Left colon (tissue), 2 donors: ENCODE measurements around the gene DIO2. TPM values are rescaled to one million over a fixed set of nuclear protein-coding genes. Genes with fewer than 3 reads are reported as not detected.

Source experiments
- ATAC-seq: fragments of 200-7000 bp; cut with Tn5 transposase; one replicate; pipeline ENCODE4 v1.9.1; 2020; ENCODE audit warnings: mild to moderate bottlenecking, moderate library complexity
- DNase-seq, 2 donors: peaks; one replicate each; pipeline ENCODE4 v3.0.0-alpha.2; 2020
- intact Hi-C, 2 donors: fragments of 100-400 bp; cut with DNase I in 1 of 2; cut with micrococcal nuclease in 1 of 2; formaldehyde crosslinking; loops; one replicate each; pipeline versions ENCODE4 v1.11.2 to v1.14.0; 2022; cut with DNase I, micrococcal nuclease
- total RNA-seq, 2 donors: library from RNA; stranded (reverse); fragmentation: NEBNext Ultra II Directional; extraction: Animal tissue kit (Norgen Biotek cat#: 25700); gene quantifications; one replicate each; pipeline ENCODE4 v1.2.1, GENCODE V29; 2021
- donor health status: DM: no; HTN: no; CAD: no.
- donor health status: DM: yes; HTN: yes; CAD: no.

Gene DIO2
- total RNA-seq, 2 donors from 2014 or later: 1.0 to 1.1 TPM

- DNase-seq (no peak), ATAC-seq (no peak)
- intact Hi-C loops: no loop called here
Measured at GRCh38 chr14:80186301-80186800, 25.0 kb downstream of the DIO2 start.

- ATAC-seq: no peak
- DNase-seq: no peak
- intact Hi-C loops: no loop called here
Measured at GRCh38 chr14:80176893-80177292, 34.4 kb downstream of the DIO2 start.

- ATAC-seq (no peak), DNase-seq (no peak)
- intact Hi-C loops: no loop called here
Measured at GRCh38 chr14:80172375-80173051, 38.8 kb downstream of the DIO2 start.

- ATAC-seq: no peak
- intact Hi-C loops: no loop called here
- no peak for DNase-seq
Measured at GRCh38 chr14:80167793-80168448, 43.4 kb downstream of the DIO2 start.

- ATAC-seq (no peak), DNase-seq (no peak)
- intact Hi-C loops: no loop called here
Measured at GRCh38 chr14:80164991-80165721, 46.1 kb downstream of the DIO2 start.

GRCh38 chr14:80152763-80153162 is 58.5 kb downstream of the DIO2 start:
- no peak for ATAC-seq
- intact Hi-C loops: no loop called here
- DNase-seq: no peak

- intact Hi-C loops: no loop called here
- DNase-seq: no peak
- no peak for ATAC-seq
Measured at GRCh38 chr14:80152166-80152565, 59.1 kb downstream of the DIO2 start.

- intact Hi-C loops: no loop called here
- DNase-seq (no peak), ATAC-seq (no peak)
Measured at GRCh38 chr14:80150301-80150700, 61.0 kb downstream of the DIO2 start.
